Upper lobe of right lung (tissue), 1 donor: ENCODE results near the gene DNAH10. TPM values are rescaled to one million over a fixed set of nuclear protein-coding genes. Genes with fewer than 3 reads are reported as not detected.

Experiments
- ATAC-seq: fragments of 200-7000 bp; cut with Tn5 transposase; one replicate; pipeline ENCODE4 v1.9.1; 2020; ENCODE audit warnings: mild to moderate bottlenecking, moderate library complexity
- DNase-seq: peaks from one replicate; pipeline ENCODE4 v3.0.0-alpha.2; 2020
- H3K27ac ChIP-seq: fragments of 200-600 bp; one replicate; pipeline ENCODE4 v1.8.0; 2022
- H3K27me3 ChIP-seq: fragments of 200-600 bp; one replicate; pipeline ENCODE4 v1.8.0; 2022; ENCODE audit warnings: mild to moderate bottlenecking
- H3K36me3 ChIP-seq: fragments of 200-600 bp; one replicate; pipeline ENCODE4 v1.8.0; 2022
- H3K4me1 ChIP-seq: fragments of 200-600 bp; one replicate; pipeline ENCODE4 v1.8.0; 2022
- H3K4me3 ChIP-seq: fragments of 200-600 bp; one replicate; pipeline ENCODE4 v1.8.0; 2022; ENCODE audit warnings: mild to moderate bottlenecking
- H3K9me3 ChIP-seq: fragments of 200-600 bp; one replicate; pipeline ENCODE4 v1.8.0; 2022
- intact Hi-C: fragments of 100-400 bp; cut with DNase I; formaldehyde crosslinking; loops from one replicate; pipeline ENCODE4 v1.11.0; 2022
- total RNA-seq: library from RNA; stranded (reverse); fragmentation: NEBNext Ultra II Directional; extraction: Animal tissue kit (Norgen Biotek cat#: 25700); gene quantifications from one replicate; pipeline ENCODE4 v1.2.1, GENCODE V29; 2021
- TF ChIP-seq, protein P1 (sequence below): fragments of 200-600 bp; IDR thresholded peaks from one replicate; pipeline ENCODE4 v1.8.0; 2022; ENCODE audit warnings: antibody characterized with exemption
- donor health status: DM: no; HTN: yes; CAD: no; lungs with severe emphysema.

Gene DNAH10
- total RNA-seq, 1 donor from 2014 or later = 0.23 TPM

DNA sequence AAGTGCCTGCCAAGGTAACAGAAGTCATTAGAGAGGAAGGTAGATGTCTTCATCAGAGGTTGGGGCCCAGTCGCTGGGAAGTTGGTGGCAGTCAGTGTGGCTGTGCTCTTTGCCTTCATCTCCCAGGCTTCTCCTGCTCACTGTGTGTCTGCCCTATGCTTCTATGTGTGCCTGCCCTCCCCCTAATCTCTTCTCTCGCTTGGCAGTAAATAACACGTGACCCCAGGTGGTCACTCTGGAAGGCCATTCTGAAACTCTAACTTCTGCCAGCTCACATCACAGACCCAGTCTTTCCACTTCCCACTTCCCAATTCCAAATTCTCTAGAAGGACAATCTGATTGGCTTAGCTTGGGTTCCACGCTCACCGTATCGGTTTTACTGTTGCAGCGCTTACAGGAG is 220.2 kb downstream of the DNAH10 start:
- DNase-seq (no peak), ATAC-seq (no peak)
- no peak overlapping the region for H3K27ac ChIP-seq
- TF ChIP-seq, protein P1, sequence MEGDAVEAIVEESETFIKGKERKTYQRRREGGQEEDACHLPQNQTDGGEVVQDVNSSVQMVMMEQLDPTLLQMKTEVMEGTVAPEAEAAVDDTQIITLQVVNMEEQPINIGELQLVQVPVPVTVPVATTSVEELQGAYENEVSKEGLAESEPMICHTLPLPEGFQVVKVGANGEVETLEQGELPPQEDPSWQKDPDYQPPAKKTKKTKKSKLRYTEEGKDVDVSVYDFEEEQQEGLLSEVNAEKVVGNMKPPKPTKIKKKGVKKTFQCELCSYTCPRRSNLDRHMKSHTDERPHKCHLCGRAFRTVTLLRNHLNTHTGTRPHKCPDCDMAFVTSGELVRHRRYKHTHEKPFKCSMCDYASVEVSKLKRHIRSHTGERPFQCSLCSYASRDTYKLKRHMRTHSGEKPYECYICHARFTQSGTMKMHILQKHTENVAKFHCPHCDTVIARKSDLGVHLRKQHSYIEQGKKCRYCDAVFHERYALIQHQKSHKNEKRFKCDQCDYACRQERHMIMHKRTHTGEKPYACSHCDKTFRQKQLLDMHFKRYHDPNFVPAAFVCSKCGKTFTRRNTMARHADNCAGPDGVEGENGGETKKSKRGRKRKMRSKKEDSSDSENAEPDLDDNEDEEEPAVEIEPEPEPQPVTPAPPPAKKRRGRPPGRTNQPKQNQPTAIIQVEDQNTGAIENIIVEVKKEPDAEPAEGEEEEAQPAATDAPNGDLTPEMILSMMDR = no peak
- peaks cover 27% of the 10 kb centered on the region for H3K4me1 ChIP-seq
- no peaks in the 10 kb centered on the region for H3K27me3 ChIP-seq
- intact Hi-C loops = loop anchor here (10.0 kb wide), 1 partner anchor 77 kb away; no protein-coding TSS in a partner anchor
- peaks cover 9% of the 10 kb centered on the region for H3K36me3 ChIP-seq
- H3K4me3 ChIP-seq = no peak overlapping the region
- H3K9me3 ChIP-seq = no peaks in the 10 kb centered on the region

DNA sequence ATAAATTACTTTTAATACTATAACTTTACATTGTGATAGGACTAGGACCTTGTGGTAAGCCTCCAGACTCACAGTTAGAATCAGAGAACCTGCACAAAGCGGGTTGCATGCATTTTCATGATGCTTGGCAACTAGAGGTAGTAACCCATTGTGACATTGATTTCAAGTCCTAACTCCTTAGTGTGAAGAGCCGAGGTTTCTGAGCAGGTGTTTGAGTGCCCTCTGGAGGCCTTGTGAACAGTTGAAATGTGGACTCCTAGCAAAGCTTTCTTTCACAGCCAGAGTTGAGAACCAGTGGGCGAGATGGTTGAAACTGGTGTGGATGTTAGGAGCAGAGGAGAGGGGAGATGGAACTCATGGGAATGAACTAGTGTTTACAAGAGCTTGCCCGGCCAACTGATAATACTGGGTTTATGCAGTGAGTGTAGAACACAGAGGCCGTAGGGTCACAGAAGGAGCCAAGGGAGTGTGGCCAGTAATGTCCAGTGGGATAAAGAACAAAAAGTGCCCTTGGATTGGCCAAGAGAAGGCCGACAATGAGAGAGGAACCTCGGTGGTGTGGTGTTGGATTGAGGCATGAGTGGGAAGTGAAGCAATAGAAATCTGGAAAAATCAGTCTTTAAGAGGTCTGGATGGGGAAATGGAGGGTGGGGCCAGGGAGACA is 221.9 kb downstream of the DNAH10 start:
- DNase-seq (no peak), ATAC-seq (peak; percentile 88)
- Histone ChIP-seq H3K4me1 (peaks cover 27% of the 10 kb centered on the region), H3K36me3 (peaks cover 17% of the 10 kb centered on the region), H3K9me3 (no peaks in the 10 kb centered on the region), H3K27ac (no peak overlapping the region), H3K4me3 (no peak overlapping the region), H3K27me3 (no peaks in the 10 kb centered on the region)
- TF ChIP-seq, protein P1 = peak; percentile 69
- intact Hi-C loops = loop anchor here (10.0 kb wide), 1 partner anchor 79 kb away; no protein-coding TSS in a partner anchor

DNA sequence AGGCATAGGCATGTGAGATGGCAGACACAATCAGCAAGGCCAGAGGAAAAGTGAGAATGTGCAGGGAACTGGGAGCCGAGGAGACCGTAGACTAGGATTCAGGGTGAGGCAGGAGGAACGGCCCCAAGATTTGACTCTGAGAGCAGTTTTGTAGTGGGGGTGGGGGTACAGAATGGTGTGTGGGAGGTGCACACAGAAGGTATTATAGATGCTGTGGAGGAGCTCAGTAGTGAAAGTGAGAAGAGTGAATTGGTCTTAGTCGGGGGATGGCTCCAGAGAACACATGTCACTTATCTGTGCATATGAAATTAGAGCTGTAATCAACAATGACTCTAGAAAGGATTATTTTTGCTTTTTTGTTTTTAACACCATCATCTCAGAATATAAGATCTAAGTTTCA is 222.8 kb downstream of the DNAH10 start:
- Histone ChIP-seq H3K27ac (no peak overlapping the region), H3K4me3 (no peak overlapping the region), H3K9me3 (no peaks in the 10 kb centered on the region), H3K36me3 (peaks cover 24% of the 10 kb centered on the region), H3K27me3 (no peaks in the 10 kb centered on the region), H3K4me1 (peaks cover 27% of the 10 kb centered on the region)
- intact Hi-C loops = loop anchor here (10.0 kb wide), 1 partner anchor 80 kb away; no protein-coding TSS in a partner anchor
- DNase-seq (no peak), ATAC-seq (no peak)
- TF ChIP-seq, protein P1 = no peak

Other genes starting within 250 kb of the DNAH10 start
- gene RILPL1, start 228.6 kb upstream of the DNAH10 start, total RNA-seq = 17.9 TPM
- 200 TPM for gene TMED2, start 177.7 kb upstream of the DNAH10 start, total RNA-seq
- 20.2 TPM for gene DDX55, start 160.2 kb upstream of the DNAH10 start, total RNA-seq
- 40.0 TPM for gene EIF2B1, start 128.6 kb upstream of the DNAH10 start, total RNA-seq
- 21.8 TPM for gene GTF2H3, start 128.5 kb upstream of the DNAH10 start, total RNA-seq
- 10.5 TPM for gene TCTN2, start 91.2 kb upstream of the DNAH10 start, total RNA-seq
- 27.8 TPM for gene ATP6V0A2, start 49.9 kb upstream of the DNAH10 start, total RNA-seq
- gene CCDC92, start 210.5 kb downstream of the DNAH10 start, total RNA-seq = 48.6 TPM
- gene ZNF664, start 210.9 kb downstream of the DNAH10 start, total RNA-seq = 92.3 TPM